HG03342 (cell line): Measurements from ENCODE around the gene IMPDH2.

ENCODE experiments used
- ATAC-seq: cut with Tn5 transposase; IDR thresholded peaks from one replicate; pipeline ENCODE4 v1.9.1; 2021; ENCODE audit warnings: mild to moderate bottlenecking, moderate library complexity; ENCODE audit not compliant: unreplicated experiment

IMPDH2 gene

DNA sequence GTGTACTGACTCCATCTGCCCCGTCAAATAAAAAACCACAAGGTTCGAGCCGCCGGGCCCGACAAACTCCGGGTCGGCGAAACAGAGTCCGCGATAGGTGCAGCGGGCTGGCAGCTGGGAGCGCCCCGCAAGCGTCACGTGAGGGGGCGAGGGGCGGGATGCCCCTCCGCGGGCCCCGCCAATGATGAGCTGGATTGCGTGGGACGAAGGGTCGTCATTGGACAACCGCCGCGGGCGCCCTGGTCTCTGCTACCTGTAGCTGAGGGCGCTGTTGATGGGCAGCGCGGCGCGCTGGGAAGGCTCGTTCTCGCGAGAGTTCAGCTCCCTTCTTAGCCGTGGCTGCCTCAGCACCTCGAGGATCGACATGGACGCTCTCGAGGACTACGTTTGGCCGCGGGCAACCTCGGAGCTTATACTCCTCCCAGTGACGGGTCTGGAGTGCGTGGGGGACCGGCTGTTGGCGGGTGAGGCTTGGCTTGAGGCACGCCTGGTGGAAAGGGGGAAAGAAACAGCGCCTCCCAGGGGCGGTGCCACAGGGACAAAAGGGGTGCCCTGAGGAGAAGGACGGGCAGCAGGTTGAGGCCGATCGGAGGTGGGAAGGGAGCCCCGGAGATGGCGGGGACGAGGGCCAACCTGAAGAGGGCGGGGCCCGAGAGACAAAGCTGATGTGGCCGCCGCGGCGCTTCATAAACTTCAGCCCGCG is 22.0 kb downstream of the IMPDH2 start, which contains the start of gene WDR6:
Gene WDR6 (plus strand): TSS at position 324 of the 703 bp plus-strand sequence. CDS start 41 bp downstream, at position 365.
- ATAC-seq: peak; percentile 84

DNA sequence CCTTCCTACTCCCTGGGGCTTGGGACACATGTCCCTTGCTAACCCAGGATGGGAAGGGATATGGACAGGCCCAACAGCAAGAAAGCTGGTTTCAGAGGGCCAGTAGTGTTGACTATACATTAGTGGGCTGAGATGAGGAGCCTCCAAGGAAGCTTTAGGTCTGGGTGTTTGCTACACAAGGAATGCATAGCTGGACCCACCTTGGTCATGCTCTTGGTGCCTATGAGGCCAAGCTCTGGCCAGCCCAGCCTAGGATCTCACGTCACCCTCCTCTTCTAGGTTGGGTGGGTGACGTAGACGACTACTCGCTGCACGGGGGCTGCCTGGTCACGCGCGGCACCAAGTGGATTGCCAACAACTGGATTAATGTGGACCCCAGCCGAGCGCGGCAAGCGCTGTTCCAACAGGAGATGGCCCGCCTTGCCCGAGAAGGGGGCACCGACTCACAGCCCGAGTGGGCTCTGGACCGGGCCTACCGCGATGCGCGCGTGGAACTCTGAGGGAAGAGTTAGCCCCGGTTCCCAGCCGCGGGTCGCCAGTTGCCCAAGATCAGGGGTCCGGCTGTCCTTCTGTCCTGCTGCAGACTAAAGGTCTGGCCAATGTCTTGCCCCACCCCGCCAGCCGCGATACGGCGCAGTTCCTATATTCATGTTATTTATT is 22.7 kb downstream of the IMPDH2 start:
- no peak for ATAC-seq

GRCh38 chr3:49005998-49006397 is 23.2 kb downstream of the IMPDH2 start:
- ATAC-seq: no peak

DNA sequence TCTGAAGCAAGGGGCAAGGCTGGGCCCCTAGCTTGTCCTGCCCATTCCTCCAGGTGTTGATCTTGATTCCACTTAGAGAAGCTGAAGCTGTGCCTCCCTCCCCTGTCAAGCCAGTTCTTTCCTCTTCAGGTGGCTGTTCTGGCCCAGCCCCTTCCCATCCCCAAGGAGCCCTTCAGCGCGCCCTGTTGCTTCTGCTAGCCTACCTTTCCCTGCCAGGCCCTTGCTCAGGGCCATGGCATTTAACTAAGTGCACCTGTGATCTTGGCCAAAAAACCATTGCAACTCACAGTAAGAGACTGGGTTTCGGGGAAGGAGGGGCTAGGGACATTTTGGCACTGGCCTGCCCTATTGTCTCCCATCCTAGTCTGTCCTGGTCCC is 23.9 kb downstream of the IMPDH2 start:
- ATAC-seq: no peak

- no peak for ATAC-seq
Measured at GRCh38 chr3:49004352-49005302, 24.6 kb downstream of the IMPDH2 start.

DNA sequence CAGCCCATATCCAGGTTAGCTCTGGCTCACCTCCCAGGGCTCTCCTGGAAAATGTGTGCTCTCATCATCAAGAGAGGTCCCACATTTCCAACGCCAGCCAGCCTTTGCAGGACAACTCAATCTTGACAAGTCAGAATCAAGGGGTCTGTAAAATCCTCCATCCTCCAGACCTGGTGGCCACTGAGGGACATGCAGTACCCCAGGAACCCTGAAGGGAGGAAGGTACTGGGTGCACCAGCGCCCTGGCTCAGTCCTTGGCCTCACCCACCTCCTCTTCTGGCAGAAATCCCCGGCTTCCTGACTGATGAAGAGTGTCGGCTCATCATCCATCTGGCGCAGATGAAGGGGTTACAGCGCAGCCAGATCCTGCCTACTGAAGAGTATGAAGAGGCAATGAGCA is 28.0 kb downstream of the IMPDH2 start:
- no peak for ATAC-seq

DNA sequence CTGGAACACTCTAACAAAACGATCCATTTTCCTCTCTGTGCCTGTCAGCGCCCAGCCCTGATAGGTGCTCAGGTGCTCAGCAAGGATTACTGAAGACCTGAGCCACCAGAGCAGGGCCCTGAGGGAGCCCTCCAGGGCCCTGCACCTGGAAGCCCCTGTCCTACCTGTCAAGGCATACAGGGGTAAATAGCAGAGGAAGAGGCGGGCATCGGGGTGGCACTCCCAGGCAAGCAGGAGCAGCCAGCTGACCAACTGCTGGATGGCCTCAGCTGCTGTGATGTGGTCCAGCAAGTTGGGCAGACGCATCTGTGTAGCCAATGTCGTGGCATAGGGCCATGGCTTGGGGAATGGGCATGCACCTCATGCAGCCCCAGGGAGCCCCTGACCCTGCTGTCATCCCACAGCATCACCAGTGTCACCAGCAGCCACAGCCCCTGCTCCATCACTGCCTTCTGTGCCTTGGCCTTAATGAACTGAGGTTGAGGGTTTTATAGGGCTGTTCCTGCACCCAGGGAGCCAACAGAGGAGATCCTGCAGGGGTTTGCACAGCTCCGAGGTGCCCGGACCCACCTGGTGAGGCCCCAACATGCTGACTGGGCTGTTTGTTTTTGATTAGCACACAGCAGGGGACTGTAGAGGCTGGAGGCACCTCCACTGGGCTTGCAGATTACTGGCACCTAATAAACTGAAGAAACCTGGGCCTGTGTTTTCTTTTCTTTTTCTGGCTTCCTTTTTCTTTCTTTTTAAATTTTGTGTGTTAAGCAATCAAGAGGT is 29.9 kb downstream of the IMPDH2 start:
- no peak for ATAC-seq

DNA sequence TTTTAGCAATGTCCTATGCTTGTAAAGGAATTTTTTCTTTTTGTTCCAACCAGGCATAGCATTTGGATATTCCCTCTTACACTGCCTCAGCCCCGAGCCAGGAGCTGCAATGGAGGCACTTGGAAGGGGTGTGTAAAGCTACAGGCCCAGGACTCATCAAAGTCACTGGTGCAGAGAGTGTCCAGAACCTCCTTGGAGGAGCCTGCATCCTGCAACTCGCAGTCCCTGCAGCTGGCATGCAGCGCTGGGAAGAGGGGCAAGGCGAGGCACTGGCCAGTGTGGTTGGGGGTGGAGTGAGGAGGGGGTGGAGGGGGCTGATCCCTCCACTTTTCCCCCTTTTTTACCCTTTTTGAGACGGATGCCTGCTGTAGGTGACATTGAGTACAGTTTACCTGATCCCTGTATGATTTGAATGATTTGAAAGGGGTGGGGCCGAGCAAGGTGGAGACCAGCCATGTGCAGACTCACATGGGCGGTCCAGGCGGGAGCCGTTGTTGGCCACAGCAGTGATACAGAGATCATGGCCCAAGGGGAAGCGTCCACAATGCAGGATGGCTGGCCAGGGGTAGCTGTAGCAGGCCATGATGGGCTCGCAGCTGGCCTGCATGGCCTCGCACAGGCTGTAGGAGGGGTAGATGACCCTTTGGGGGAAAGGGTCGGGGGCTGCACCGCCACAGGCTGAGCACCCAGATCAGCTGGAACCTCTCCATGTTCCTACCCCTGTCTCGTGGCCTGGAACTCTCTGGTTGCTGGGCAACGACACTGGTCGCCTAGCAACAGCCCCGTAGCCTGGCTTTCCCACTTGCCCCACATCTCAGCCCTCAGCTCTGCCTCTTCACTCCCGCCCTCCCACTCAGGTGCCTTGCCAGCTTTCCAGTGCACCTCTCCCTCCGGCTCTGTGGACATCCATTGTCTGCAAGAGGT is 31.2 kb downstream of the IMPDH2 start:
- no peak for ATAC-seq

DNA sequence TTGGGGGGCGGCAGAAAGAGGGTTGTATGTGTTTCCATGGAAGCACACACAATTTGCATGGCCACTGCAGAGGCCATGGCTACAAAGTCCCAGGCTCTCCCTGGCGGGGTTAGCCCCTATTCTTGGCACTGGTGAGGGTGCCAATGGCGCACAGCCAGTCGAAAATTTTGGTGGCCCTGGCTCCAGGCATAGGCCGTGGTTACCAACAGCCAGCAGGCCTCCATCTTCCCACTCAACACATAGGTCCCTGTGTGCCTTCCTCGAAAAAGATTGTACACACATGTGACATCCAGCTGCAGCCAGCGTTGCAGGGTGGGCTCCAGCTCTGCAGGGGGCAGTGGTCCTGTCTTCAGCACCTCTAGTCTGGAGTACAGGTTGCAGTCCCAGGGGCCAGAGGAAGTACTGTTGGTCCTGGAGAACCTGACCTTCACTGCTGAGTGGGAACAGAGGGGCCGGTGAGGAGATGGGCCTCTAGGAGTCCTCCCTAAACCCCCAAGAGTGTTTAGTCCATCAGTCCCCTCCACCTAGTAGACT is 32.0 kb downstream of the IMPDH2 start:
- ATAC-seq: no peak

DNA sequence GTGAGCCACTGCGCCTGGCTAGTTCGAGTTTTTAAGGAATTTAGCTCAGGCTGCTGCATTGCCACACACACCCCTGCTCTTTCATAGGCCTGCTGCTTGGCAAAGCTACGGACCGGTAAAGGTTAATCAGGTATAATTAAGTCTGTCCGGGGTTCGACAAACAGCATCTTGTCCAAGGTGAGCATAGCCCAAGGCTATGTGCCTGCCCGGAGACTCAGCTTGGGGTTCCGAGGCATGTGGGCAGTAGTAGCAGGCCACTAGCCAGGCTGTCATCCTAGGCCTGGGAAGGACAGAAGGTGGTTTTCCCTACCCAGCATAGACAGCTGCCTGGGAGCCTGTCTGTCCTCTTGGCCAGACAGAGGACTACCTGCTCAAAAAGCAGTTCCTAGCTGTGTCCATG is 32.6 kb downstream of the IMPDH2 start:
- ATAC-seq: no peak

DNA sequence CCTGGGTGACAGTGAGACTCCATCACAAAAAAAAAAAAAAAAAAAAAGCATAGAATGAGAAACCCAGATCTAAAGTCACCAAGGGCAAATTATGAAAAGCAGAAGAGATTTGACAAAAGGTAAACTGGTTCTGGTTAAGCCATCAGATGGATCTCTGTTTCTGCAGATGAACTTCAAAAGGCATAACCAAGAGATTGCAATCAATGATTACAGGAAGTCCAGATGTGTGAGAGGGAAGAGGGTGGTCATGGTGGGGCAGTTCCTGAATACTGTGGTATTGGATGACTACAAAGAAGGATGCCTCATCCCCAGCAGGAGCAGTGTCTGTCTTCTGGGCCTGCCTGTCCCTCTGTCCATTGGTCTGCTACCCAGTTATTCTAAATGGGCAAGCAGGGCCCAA is 35.4 kb downstream of the IMPDH2 start:
- no peak for ATAC-seq

GRCh38 chr3:48991851-48992545 is 37.2 kb downstream of the IMPDH2 start:
- no peak for ATAC-seq

GRCh38 chr3:48990636-48991469 is 38.3 kb downstream of the IMPDH2 start:
- no peak for ATAC-seq

DNA sequence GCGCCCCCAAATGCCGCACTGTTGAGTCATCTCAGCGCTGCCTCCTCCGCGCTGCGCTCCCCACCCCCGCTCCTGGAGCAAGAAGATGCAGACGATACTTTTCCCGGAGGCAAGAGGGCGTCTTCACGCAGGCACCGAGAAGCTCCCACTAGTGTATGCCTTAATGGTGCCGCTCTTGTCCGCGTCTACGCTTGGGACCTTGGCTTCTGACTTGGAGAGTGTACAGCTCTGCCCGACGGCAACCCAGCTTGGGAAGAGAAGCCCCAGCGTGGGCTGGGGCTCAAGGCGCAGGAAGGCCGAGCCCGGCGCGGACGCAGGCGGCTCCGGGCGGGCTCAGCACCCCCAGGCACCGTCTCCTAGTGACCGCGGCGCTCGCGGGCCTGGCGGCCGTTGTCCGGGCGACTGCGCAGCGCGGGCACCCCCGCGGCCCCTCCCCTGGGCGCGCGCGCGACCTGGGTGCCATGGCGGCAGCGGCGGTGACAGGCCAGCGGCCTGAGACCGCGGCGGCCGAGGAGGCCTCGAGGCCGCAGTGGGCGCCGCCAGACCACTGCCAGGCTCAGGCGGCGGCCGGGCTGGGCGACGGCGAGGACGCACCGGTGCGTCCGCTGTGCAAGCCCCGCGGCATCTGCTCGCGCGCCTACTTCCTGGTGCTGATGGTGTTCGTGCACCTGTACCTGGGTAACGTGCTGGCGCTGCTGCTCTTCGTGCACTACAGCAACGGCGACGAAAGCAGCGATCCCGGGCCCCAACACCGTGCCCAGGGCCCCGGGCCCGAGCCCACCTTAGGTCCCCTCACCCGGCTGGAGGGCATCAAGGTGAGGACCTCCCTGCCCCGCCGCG is 39.2 kb downstream of the IMPDH2 start, which contains the start of gene P4HTM:
Gene P4HTM (plus strand): TSS at position 446 of the 840 bp plus-strand sequence. CDS start 16 bp downstream, at position 462.
- ATAC-seq: peak; percentile 48

- no peak for ATAC-seq
Measured at GRCh38 chr3:48989126-48989795, 39.9 kb downstream of the IMPDH2 start.

DNA sequence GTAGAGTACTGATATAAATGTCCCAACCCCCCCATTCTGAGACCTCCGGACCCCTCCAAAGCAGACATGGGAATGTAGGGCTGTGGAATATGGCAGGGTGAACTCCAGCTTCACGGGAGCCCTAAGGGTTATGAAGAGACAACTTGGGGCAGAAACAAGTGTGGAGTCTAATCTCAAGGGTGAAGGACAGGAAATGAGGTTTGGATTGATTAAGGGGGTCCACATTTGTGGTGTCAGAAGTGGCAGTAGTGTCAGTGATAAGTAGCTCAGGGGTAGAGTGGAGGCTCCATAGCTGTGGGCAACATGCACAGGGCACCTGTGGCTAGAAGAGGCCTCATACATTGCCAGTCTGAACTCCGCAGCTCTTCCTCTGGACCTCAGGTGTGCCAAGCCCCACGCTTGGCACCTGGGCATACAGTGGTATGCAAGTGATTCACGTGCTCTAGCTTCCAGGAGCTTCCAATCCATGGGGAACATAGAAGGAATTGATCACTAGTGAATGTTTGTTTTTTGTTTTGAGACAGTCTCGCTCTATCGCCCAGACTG is 43.3 kb downstream of the IMPDH2 start:
- no peak for ATAC-seq
